HCT116 (cell line): Measurements from ENCODE around the gene CRYGN. TPM values are rescaled to one million over a fixed set of nuclear protein-coding genes. Genes with fewer than 3 reads are reported as not detected.

Source experiments
- ATAC-seq: fragments of 200-7000 bp; cut with Tn5 transposase; 2 replicates; pipeline ENCODE4 v1.9.1; 2020; ENCODE audit warnings: mild to moderate bottlenecking, moderate library complexity
- BruUV-seq: library from RNA; stranded (reverse); fragments of 400-500 nt; replicated peaks from 2 replicates; lab custom pipeline; 2021; lab: Mats Ljungman, UMichigan
- CTCF ChIA-PET: fragments of 300-600 bp; sonication (Branson Sonifier 250); formaldehyde crosslinking; loops from one replicate; lab custom pipeline; 2021; ENCODE audit warnings: antibody characterized with exemption; lab: Charles Lee
- POLR2A ChIA-PET: fragments of 300-600, 350-600 bp; sonication (Branson Sonifier 250); formaldehyde crosslinking; loops from one replicate; lab custom pipeline; 2021; ENCODE audit warnings: antibody characterized with exemption; lab: Charles Lee
- RAD21 ChIA-PET, 2 experiments: fragments of 300-600 bp; sonication (Branson Sonifier 250); formaldehyde crosslinking; loops; one replicate each; lab custom pipeline; 2023; ENCODE audit warnings: low total read pairs in 2 of 2; ENCODE audit not compliant: uncharacterized antibody in 2 of 2, unreplicated experiment in 2 of 2, low non-redundant PET in 1 of 2; lab: Charles Lee
- DNase-seq: peaks from one replicate; pipeline ENCODE4 v3.0.0-alpha.2; 2010; ENCODE audit warnings: low read depth, low spot score
- H2AFZ ChIP-seq: fragments of 200-600 bp; shearing (Covaris generic), sonication (generic); 2 replicates; pipeline ENCODE4 v1.6.1; 2017; ENCODE audit warnings: low read depth, mixed run types, mixed read lengths, antibody characterized with exemption, low read length; ENCODE audit not compliant: poor library complexity, severe bottlenecking
- H3K27ac ChIP-seq: 2 replicates; pipeline ENCODE4 v1.5.1; 2012; ENCODE audit warnings: low read depth, low read length
- H3K27me3 ChIP-seq: fragments of 200-600 bp; sonication (generic); 2 replicates; pipeline ENCODE4 v1.6.1; 2016; ENCODE audit warnings: mixed run types, low read length, mixed read lengths; ENCODE audit not compliant: insufficient read depth
- H3K36me3 ChIP-seq, 2 experiments: fragments of 200-500 bp in 1 of 2; fragments of 200-600 bp in 1 of 2; sonication (Bioruptor generic) in 1 of 2; sonication (generic) in 1 of 2; 2 replicates each; pipeline versions ENCODE4 v1.5.1 to v1.6.1; 2014 to 2016; ENCODE audit warnings: low read length in 2 of 2, inconsistent platforms in 1 of 2, mixed read lengths in 1 of 2, mixed run types in 1 of 2; ENCODE audit not compliant: insufficient read depth in 2 of 2, control insufficient read depth in 1 of 2
- H3K4me1 ChIP-seq, 2 experiments: fragments of 200-600 bp in 1 of 2; sonication (generic) in 1 of 2; 2 replicates each; pipeline versions ENCODE4 v1.5.1 to v1.6.1; 2012 to 2017; ENCODE audit warnings: low read length in 2 of 2, inconsistent platforms in 1 of 2, mild to moderate bottlenecking in 1 of 2, mixed read lengths in 1 of 2, mixed run types in 1 of 2, moderate library complexity in 1 of 2; ENCODE audit not compliant: insufficient read depth in 2 of 2, control insufficient read depth in 1 of 2
- H3K4me2 ChIP-seq: fragments of 200-600 bp; sonication (generic); 2 replicates; pipeline ENCODE4 v1.6.1; 2017; ENCODE audit warnings: mixed run types, low read length, mixed read lengths
- H3K4me3 ChIP-seq, 2 experiments: fragments of 200-600 bp in 1 of 2; sonication (generic) in 1 of 2; replicated peaks in 1 of 2; 2 replicates each; pipeline ENCODE4 v1.5.1; 2011 to 2016; ENCODE audit warnings: low read length in 2 of 2, control low read depth in 1 of 2, low read depth in 1 of 2, mild to moderate bottlenecking in 1 of 2, mixed read lengths in 1 of 2, mixed run types in 1 of 2
- H3K79me2 ChIP-seq: fragments of 200-600 bp; sonication (generic); 2 replicates; pipeline ENCODE4 v1.6.1; 2017; ENCODE audit warnings: mild to moderate bottlenecking, mixed run types, low read length, moderate library complexity, mixed read lengths; ENCODE audit not compliant: insufficient read depth
- H3K9ac ChIP-seq: fragments of 200-600 bp; sonication (generic); 2 replicates; pipeline ENCODE4 v1.6.1; 2016; ENCODE audit warnings: low read length, mixed read lengths
- H3K9me2 ChIP-seq: fragments of 200-600 bp; sonication (generic), shearing (Covaris generic); 2 replicates; pipeline ENCODE4 v1.6.1; 2017; ENCODE audit warnings: mixed run types, mild to moderate bottlenecking, moderate library complexity; ENCODE audit not compliant: insufficient read depth
- H3K9me3 ChIP-seq, 2 experiments: fragments of 200-500 bp in 1 of 2; fragments of 200-600 bp in 1 of 2; sonication (Bioruptor generic) in 1 of 2; sonication (generic) in 1 of 2; 2 replicates each; pipeline ENCODE4 v1.6.1; 2014 to 2017; ENCODE audit warnings: low read length in 2 of 2, mixed read lengths in 2 of 2, inconsistent platforms in 1 of 2, low read depth in 1 of 2, mild to moderate bottlenecking in 1 of 2, mixed run types in 1 of 2, moderate library complexity in 1 of 2; ENCODE audit not compliant: control insufficient read depth in 1 of 2, insufficient read depth in 1 of 2
- H4K20me1 ChIP-seq: fragments of 200-600 bp; sonication (generic), shearing (Covaris generic); 2 replicates; pipeline ENCODE4 v1.6.1; 2017; ENCODE audit warnings: mixed run types, mild to moderate bottlenecking, moderate library complexity; ENCODE audit not compliant: insufficient read depth
- RAD21 ChIP-seq: IDR thresholded peaks from 2 replicates; pipeline ENCODE4 v1.6.1; 2012; ENCODE audit warnings: low read depth, mild to moderate bottlenecking
- ZFX ChIP-seq: fragments of 450-650 bp; IDR thresholded peaks from 2 replicates; pipeline ENCODE4 v1.6.1; 2017
- intact Hi-C: fragments of 100-400 bp; cut with micrococcal nuclease; formaldehyde crosslinking; loops from 2 replicates; pipeline ENCODE4 v1.10.0; 2022
- total RNA-seq: library from RNA; stranded (reverse); gene quantifications from one replicate; pipeline ENCODE4 v1.2.1, GENCODE V29; 2021; ENCODE audit not compliant: unreplicated experiment
- TF ChIP-seq, protein P1 (sequence below): IDR thresholded peaks from 2 replicates; pipeline ENCODE4 v1.6.1; 2012; ENCODE audit warnings: low read depth

CRYGN gene
- total RNA-seq, 1 experiment from 2014 or later = not detected

DNA sequence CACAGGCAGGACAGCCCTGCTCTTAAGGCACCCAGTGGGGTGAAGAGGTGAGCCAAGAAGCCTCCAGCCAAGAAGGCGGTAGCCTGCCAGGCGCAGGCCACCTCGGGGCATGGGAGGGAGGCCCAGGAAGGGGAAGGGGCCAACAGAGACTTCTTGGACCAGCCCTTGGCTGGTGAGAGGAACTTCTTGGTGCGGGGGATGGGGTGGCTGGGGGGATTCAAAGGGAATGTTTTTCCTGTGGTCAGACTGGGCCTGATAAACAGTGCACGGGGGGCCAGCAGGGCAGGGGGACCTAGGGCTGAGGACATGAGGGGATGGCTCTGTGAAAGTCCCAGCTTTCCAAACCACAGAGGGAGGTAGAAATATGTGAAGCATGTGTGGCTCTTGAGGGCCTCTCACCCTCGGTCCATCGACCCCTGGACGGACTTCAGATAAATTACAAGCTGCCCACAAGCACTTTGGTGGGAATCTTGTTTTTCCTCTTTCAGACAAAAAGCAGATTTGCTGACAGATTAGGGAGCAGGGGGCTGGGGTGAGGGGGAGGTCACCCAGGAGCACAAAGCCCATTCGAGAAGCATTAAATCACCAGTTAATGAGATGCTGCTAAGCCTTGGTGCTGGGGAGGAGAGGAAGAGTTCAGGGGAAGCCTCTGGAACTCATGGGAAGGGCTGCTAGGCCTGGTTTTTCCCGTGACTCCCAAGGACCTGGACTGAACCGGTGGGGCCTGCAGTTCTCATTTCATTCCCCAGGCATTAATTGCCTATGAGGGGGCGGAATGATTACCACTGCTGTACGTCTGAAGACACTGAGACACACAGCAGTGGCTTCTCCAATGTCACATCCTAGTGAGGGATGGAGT lies 11.3 kb downstream of the CRYGN start:
- Histone ChIP-seq H4K20me1 (no peaks in the 10 kb centered on the region), H3K4me2 (peak overlapping the region; percentile 32), H3K9me3 (no peaks in the 10 kb centered on the region), H3K9ac (no peak overlapping the region), H3K27ac (peak overlapping the region; percentile 87), H3K4me1 (peaks cover 51 to 68% of the 10 kb centered on the region in 2 experiments), H3K4me3 (no peak overlapping the region), H2AFZ (no peak overlapping the region), H3K36me3 (no peaks in the 10 kb centered on the region), H3K9me2 (no peaks in the 10 kb centered on the region), H3K27me3 (no peaks in the 10 kb centered on the region), H3K79me2 (no peaks in the 10 kb centered on the region)
- TF ChIP-seq RAD21 = no peak
- TF ChIP-seq, protein P1, sequence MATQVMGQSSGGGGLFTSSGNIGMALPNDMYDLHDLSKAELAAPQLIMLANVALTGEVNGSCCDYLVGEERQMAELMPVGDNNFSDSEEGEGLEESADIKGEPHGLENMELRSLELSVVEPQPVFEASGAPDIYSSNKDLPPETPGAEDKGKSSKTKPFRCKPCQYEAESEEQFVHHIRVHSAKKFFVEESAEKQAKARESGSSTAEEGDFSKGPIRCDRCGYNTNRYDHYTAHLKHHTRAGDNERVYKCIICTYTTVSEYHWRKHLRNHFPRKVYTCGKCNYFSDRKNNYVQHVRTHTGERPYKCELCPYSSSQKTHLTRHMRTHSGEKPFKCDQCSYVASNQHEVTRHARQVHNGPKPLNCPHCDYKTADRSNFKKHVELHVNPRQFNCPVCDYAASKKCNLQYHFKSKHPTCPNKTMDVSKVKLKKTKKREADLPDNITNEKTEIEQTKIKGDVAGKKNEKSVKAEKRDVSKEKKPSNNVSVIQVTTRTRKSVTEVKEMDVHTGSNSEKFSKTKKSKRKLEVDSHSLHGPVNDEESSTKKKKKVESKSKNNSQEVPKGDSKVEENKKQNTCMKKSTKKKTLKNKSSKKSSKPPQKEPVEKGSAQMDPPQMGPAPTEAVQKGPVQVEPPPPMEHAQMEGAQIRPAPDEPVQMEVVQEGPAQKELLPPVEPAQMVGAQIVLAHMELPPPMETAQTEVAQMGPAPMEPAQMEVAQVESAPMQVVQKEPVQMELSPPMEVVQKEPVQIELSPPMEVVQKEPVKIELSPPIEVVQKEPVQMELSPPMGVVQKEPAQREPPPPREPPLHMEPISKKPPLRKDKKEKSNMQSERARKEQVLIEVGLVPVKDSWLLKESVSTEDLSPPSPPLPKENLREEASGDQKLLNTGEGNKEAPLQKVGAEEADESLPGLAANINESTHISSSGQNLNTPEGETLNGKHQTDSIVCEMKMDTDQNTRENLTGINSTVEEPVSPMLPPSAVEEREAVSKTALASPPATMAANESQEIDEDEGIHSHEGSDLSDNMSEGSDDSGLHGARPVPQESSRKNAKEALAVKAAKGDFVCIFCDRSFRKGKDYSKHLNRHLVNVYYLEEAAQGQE = no peak
- TF ChIP-seq ZFX = 0 out of 2 replicates have a peak, but pooled peaks have one; percentile 14
- ATAC-seq (no peak; the same call in 1 of the 2 replicates), DNase-seq (no peak)
- RAD21 ChIA-PET = no interaction called here
- intact Hi-C loops = no loop called here
- CTCF ChIA-PET = no interaction called here
- no TSS peak for BruUV-seq
- POLR2A ChIA-PET = interaction anchor here (0.7 kb wide), 1 partner anchor 31 kb away, joined by 7 read pairs; no protein-coding TSS in a partner anchor
